ENCODE data around the gene TMEM184A.

DNA sequence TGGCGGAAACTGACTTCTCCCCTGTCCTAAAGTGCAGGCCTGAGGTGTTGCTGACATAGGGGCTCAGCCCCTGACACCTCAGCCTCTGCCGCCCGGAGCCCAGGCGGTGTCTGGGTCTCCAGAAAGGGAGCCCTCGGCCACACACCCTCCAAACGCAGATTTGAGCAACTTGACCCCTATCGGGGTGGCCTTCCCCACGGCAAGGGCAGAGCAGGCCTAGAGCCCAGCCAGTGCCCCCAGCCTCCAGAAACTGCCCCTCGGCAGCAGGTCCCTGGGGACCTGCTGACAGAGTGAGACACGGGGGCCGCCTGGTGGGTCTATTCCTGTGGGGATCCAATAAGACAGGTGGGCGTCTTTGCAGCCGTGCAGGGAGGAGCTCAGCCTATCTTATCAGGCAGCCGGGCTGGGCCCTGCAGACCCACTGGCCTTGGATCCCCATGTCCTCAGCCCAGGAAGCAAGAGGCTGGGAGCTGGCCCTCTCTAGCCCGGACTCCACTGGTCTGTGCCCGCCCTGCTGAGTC lies 11.0 kb downstream of the TMEM184A start:
- TF ChIP-seq CTCF (IDR thresholded peaks at IDR 0.05; ENCODE audit: extremely low read depth in 1 of 2, insufficient read depth in 1 of 2, low read depth in 1 of 2, low read length in 2 of 2) (no peak), EZH2 (IDR thresholded peaks at IDR 0.05; ENCODE audit: borderline replicate concordance, low read depth, low read length, severe bottlenecking) (no peak)

Data from endothelial cell of umbilical vein (primary cell).